CD4-positive, alpha-beta T cell treated with Interleukin-6 for 4 hours (primary cell): ENCODE measurements around the gene ENO2.
"Not testable (repeated sequence)": the region's sequence is repeated elsewhere in the genome, so short reads cannot be mapped to it uniquely, and the experiment has no call there.

ENCODE experiments used
- DNase-seq: peaks from one replicate; pipeline ENCODE4 v3.0.0-alpha.2; 2020; ENCODE audit warnings: mixed read lengths

Gene ENO2

GRCh38 chr12:6886206-6886999 is 28.0 kb upstream of the ENO2 start:
- not testable (repeated sequence) for DNase-seq

- no peak for DNase-seq
Measured at GRCh38 chr12:6887460-6887859, 26.9 kb upstream of the ENO2 start.

- DNase-seq, result no peak
Measured at GRCh38 chr12:6888360-6888759, 26.0 kb upstream of the ENO2 start.

GRCh38 chr12:6888794-6889193 is 25.6 kb upstream of the ENO2 start:
- DNase-seq, result not testable (repeated sequence)

- DNase-seq, result not testable (repeated sequence)
Measured at GRCh38 chr12:6889775-6890573, 24.4 kb upstream of the ENO2 start.

- DNase-seq, result peak; percentile 100
Measured at GRCh38 chr12:6890789-6891645, 23.4 kb upstream of the ENO2 start.

- DNase-seq, result no peak
Measured at GRCh38 chr12:6891646-6892001, 22.8 kb upstream of the ENO2 start.

GRCh38 chr12:6892683-6893082 is 21.7 kb upstream of the ENO2 start:
- not testable (repeated sequence) for DNase-seq

- no peak for DNase-seq
Measured at GRCh38 chr12:6894321-6894720, 20.1 kb upstream of the ENO2 start.

- DNase-seq, result no peak
Measured at GRCh38 chr12:6896846-6897435, 17.4 kb upstream of the ENO2 start.

GRCh38 chr12:6899427-6899826 is 15.0 kb upstream of the ENO2 start:
- no peak for DNase-seq

- no peak for DNase-seq
Measured at GRCh38 chr12:6899837-6900519, 14.4 kb upstream of the ENO2 start.

GRCh38 chr12:6902448-6902847 is 11.9 kb upstream of the ENO2 start:
- no peak for DNase-seq

GRCh38 chr12:6903722-6904121 is 10.7 kb upstream of the ENO2 start:
- DNase-seq, result no peak

GRCh38 chr12:6904280-6905276 is 9.8 kb upstream of the ENO2 start, which contains the start of gene LRRC23:
Gene LRRC23, plus strand, starts transcription at chr12:6904822. Its CDS starts 812 bp downstream, at chr12:6905634.
- DNase-seq, result peak; percentile 99

GRCh38 chr12:6905414-6906040 is 8.9 kb upstream of the ENO2 start:
- DNase-seq, result no peak

- DNase-seq, result not testable (repeated sequence)
Measured at GRCh38 chr12:6908141-6908540, 6.2 kb upstream of the ENO2 start.

GRCh38 chr12:6909421-6910145 is 4.8 kb upstream of the ENO2 start:
- no peak for DNase-seq

- no peak for DNase-seq
Measured at GRCh38 chr12:6912164-6912935, 2.0 kb upstream of the ENO2 start.
